Activated CD4-positive, alpha-beta memory T cell treated with anti-CD3 and anti-CD28 coated beads, Interleukin-2, amount 10 ng/mL, durations not matched to agents 7 days and 5 days (primary cell): ENCODE measurements around the gene HBD. TPM values are rescaled to one million over a fixed set of nuclear protein-coding genes. Genes with fewer than 3 reads are reported as not detected.

Experiments
- CTCF ChIA-PET: fragments of 350-600 bp; sonication (Branson Sonifier 250); formaldehyde crosslinking; loops from one replicate; lab custom pipeline; 2021; ENCODE audit warnings: antibody characterized with exemption, inconsistent platforms; lab: Charles Lee
- POLR2A ChIA-PET: fragments of 350-600 bp; sonication (Branson Sonifier 250); formaldehyde crosslinking; loops from one replicate; lab custom pipeline; 2021; ENCODE audit warnings: antibody characterized with exemption; lab: Charles Lee
- DNase-seq: peaks from one replicate; pipeline ENCODE4 v3.0.0-alpha.2; 2020
- H3K27ac Mint-ChIP-seq: one replicate; pipeline ENCODE4 v1.8.0; 2021; ENCODE audit warnings: mild to moderate bottlenecking, mixed read lengths
- H3K27me3 Mint-ChIP-seq: one replicate; pipeline ENCODE4 v1.8.0; 2021; ENCODE audit warnings: mixed read lengths
- H3K36me3 Mint-ChIP-seq: one replicate; pipeline ENCODE4 v1.8.0; 2021; ENCODE audit warnings: low read depth, mixed read lengths
- H3K4me1 Mint-ChIP-seq: one replicate; pipeline ENCODE4 v1.8.0; 2021; ENCODE audit warnings: mixed read lengths
- H3K4me3 Mint-ChIP-seq: one replicate; pipeline ENCODE4 v1.8.0; 2021; ENCODE audit warnings: mild to moderate bottlenecking, mixed read lengths
- H3K9me3 Mint-ChIP-seq: one replicate; pipeline ENCODE4 v1.8.0; 2021; ENCODE audit warnings: mixed read lengths
- total RNA-seq, 2 experiments: library from RNA; stranded (reverse); gene quantifications; one replicate each; pipeline ENCODE4 v1.2.3, GENCODE V29; 2021

HBD gene
- total RNA-seq, 2 experiments from 2014 or later: not detected

DNA sequence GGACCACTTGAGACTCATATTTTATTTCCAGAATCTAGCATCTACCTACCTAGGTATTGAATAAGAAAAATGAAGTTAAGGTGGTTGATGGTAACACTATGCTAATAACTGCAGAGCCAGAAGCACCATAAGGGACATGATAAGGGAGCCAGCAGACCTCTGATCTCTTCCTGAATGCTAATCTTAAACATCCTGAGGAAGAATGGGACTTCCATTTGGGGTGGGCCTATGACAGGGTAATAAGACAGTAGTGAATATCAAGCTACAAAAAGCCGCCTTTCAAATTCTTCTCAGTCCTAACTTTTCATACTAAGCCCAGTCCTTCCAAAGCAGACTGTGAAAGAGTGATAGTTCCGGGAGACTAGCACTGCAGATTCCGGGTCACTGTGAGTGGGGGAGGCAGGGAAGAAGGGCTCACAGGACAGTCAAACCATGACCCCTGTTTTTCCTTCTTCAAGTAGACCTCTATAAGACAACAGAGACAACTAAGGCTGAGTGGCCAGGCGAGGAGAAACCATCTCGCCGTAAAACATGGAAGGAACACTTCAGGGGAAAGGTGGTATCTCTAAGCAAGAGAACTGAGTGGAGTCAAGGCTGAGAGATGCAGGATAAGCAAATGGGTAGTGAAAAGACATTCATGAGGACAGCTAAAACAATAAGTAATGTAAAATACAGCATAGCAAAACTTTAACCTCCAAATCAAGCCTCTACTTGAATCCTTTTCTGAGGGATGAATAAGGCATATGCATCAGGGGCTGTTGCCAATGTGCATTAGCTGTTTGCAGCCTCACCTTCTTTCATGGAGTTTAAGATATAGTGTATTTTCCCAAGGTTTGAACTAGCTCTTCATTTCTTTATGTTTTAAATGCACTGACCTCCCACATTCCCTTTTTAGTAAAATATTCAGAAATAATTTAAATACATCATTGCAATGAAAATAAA, 9.5 kb downstream of the HBD start:
- CTCF ChIA-PET: no interaction called here
- Mint-ChIP-seq H3K4me3 (no peak overlapping the region), H3K4me1 (no peaks in the 10 kb centered on the region)

DNA sequence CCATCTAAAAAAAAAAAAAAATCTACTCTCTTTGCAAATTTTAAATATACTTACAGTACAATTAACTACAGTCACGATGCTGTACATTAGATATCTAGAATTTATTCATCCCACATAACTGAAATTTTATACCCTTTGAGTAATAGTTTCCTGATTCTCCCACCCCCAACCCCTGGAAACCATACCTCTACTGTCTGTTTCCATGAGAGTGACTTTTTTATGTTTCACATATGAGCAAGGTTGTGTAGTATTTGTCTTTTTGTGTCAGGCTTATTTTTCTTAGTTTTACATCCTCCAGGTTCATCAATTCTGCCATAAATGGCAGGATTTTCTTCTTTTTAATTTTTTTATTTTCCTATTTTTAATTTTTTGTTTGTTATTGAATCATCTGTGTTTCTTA, 10.6 kb downstream of the HBD start:
- no peaks in the 10 kb centered on the region for H3K27me3 Mint-ChIP-seq
- no peaks in the 10 kb centered on the region for H3K4me1 Mint-ChIP-seq
- no peaks in the 10 kb centered on the region for H3K9me3 Mint-ChIP-seq
- no peak overlapping the region for H3K4me3 Mint-ChIP-seq
- POLR2A ChIA-PET: no interaction called here
- H3K27ac Mint-ChIP-seq: no peak overlapping the region
- CTCF ChIA-PET: no interaction called here
- no peak for DNase-seq
- no peaks in the 10 kb centered on the region for H3K36me3 Mint-ChIP-seq

More for the DNA sequence above, 9.5 kb downstream of the HBD start:
- no peak for DNase-seq
- POLR2A ChIA-PET: no interaction called here
- Mint-ChIP-seq H3K36me3 (no peaks in the 10 kb centered on the region), H3K27me3 (no peaks in the 10 kb centered on the region), H3K27ac (no peak overlapping the region), H3K9me3 (no peaks in the 10 kb centered on the region)

DNA sequence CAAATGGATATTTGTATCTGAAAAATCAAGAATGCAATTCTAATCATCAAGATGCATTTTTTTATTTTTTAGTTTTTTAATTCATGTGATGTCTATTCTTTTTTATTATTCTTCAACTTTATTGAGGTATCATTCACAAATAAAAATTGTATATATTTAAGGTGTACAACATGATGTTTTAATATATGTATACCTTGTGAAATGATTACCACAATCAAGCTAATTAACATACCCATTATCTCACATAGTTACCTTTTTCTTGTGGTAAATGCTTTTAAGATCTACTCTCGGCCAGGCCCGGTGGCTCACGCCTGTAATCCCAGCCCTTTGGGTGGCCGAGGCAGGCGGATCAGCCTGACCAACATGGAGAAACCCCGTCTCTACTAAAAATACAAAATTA, 11.1 kb downstream of the HBD start:
- ChIA-PET CTCF (no interaction called here), POLR2A (no interaction called here)
- Mint-ChIP-seq H3K9me3 (no peaks in the 10 kb centered on the region), H3K27ac (no peak overlapping the region), H3K36me3 (no peaks in the 10 kb centered on the region), H3K27me3 (no peaks in the 10 kb centered on the region), H3K4me3 (no peak overlapping the region), H3K4me1 (no peaks in the 10 kb centered on the region)
- no peak for DNase-seq

DNA sequence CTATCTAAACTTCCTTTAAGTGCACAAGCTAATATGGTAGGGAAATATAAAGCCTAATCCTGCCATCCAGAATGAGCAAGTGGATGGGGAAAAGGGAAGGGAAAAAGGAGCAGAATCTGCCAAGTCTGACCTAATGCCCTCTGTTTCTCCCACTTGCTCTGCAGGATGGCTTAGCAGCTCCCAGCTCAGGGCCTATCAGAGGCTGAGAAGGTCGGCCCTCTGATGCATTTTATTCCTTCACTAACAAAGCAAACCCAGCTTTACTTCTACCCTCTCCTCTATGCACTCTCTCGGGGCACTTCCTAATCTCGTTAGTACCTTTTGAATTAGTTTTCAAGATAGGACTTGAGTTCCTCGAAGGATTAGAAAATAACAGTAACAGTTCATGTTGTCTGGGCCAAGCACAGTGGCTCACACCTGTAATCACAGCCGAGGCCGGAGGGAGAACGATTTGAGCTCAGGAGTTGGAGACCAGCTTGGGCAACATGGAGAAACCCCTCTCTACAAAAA, 23.9 kb downstream of the HBD start:
- no peaks in the 10 kb centered on the region for H3K4me1 Mint-ChIP-seq
- H3K9me3 Mint-ChIP-seq: no peaks in the 10 kb centered on the region
- no peak for DNase-seq
- no peak overlapping the region for H3K4me3 Mint-ChIP-seq
- POLR2A ChIA-PET: no interaction called here
- no peak overlapping the region for H3K27ac Mint-ChIP-seq
- CTCF ChIA-PET: no interaction called here
- no peaks in the 10 kb centered on the region for H3K36me3 Mint-ChIP-seq
- H3K27me3 Mint-ChIP-seq: no peaks in the 10 kb centered on the region

DNA sequence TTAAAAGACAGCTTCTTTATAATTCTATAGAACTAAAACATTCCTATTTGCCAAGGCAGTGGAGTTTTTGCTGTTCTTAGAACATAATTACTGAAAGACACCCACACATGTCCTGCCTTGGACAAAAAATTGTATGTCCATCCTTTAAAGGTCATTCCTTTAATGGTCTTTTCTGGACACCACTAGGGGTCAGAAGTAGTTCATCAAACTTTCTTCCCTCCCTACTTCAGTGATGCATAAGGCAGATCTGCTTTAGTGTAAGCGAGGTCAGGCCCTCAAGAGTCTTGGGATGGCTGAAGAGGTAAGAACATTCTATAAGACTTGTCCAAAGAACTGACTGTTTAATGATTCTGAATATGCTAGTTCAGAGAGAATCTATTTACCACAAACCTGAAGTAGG, 29.5 kb downstream of the HBD start:
- Mint-ChIP-seq H3K4me3 (no peak overlapping the region), H3K4me1 (no peaks in the 10 kb centered on the region), H3K27me3 (no peaks in the 10 kb centered on the region), H3K9me3 (no peaks in the 10 kb centered on the region), H3K36me3 (no peaks in the 10 kb centered on the region), H3K27ac (no peak overlapping the region)
- CTCF ChIA-PET: interaction anchor here (0.7 to 0.8 kb wide), 2 partner anchors 86 to 93 kb away, joined by 3 read pairs; no protein-coding TSS in a partner anchor
- no peak for DNase-seq
- POLR2A ChIA-PET: no interaction called here

DNA sequence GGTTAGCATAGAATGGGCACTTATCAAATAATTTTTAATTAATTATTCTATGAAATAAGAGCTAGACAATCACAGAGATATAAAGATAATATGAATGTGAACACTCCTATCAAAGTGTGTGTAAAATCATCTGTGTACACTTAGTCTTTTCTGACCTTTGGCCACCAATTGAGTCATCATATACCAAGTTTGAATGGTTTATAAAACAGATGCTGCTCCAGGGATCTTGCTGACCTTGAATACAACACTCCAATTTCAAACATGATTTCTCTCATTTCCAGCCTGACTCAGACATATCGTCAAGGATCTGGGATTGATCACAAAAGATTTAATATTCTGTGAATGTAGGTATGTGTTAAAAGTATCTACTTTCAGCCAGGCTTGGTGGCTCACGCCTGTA, 30.9 kb downstream of the HBD start:
- H3K36me3 Mint-ChIP-seq: no peaks in the 10 kb centered on the region
- DNase-seq: no peak
- H3K4me1 Mint-ChIP-seq: no peaks in the 10 kb centered on the region
- ChIA-PET CTCF (no interaction called here), POLR2A (no interaction called here)
- H3K27ac Mint-ChIP-seq: no peak overlapping the region
- no peak overlapping the region for H3K4me3 Mint-ChIP-seq
- H3K27me3 Mint-ChIP-seq: no peaks in the 10 kb centered on the region
- H3K9me3 Mint-ChIP-seq: no peaks in the 10 kb centered on the region

DNA sequence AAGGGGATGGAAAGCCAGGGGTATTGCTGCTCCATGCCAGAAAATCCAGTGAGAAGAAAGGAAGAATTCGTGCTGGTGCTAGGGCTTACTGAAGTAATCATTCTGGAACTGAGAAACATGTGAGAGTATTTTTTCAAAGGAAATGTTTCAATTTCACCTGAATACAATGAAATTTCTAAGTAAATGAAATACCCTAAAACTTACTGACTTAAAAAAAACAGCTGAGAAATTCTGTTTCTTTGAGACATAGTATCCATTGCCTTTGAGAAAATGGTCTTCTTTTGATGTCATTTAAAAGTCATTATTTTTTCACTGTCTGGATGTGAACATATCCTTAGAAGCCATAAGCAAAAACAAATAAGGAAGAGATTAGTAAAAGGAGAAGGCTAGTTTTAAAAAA, 33.7 kb downstream of the HBD start, which contains the start of gene OR51V1:
Gene OR51V1 (minus strand): TSS at position 101 of the 400 bp plus-strand sequence. CDS start 0 bp downstream, at position 101.
- CTCF ChIA-PET: no interaction called here
- H3K27me3 Mint-ChIP-seq: no peaks in the 10 kb centered on the region
- no peak for DNase-seq
- H3K36me3 Mint-ChIP-seq: no peaks in the 10 kb centered on the region
- no peak within 1 kb of the TSS for H3K4me3 Mint-ChIP-seq
- no peaks in the 10 kb centered on the region for H3K9me3 Mint-ChIP-seq
- no peaks in the 10 kb centered on the region for H3K4me1 Mint-ChIP-seq
- H3K27ac Mint-ChIP-seq: no peak within 1 kb of the TSS
- POLR2A ChIA-PET: no interaction called here

DNA sequence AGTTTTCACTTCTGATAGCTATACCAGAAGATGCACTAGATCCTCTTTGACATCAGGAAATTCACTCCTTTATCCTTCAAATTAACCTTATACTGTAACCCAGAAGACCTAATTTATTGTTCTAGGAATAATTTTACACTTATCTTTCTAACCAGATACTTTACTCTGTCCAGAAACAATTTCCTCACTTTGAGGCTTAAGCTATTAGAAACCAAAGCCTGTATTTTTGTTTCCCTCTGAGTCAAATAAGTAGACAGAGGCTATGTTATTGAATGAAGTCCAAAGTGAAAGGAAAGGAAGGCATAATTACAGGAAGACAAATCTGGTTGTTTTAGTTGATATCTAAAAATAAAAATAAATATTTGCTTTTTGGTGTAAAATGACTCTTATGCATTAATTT, 36.0 kb downstream of the HBD start:
- DNase-seq: no peak
- Mint-ChIP-seq H3K27me3 (no peaks in the 10 kb centered on the region), H3K27ac (no peak overlapping the region), H3K4me3 (no peak overlapping the region), H3K9me3 (no peaks in the 10 kb centered on the region), H3K36me3 (no peaks in the 10 kb centered on the region), H3K4me1 (no peaks in the 10 kb centered on the region)
- CTCF ChIA-PET: no interaction called here
- POLR2A ChIA-PET: no interaction called here

DNA sequence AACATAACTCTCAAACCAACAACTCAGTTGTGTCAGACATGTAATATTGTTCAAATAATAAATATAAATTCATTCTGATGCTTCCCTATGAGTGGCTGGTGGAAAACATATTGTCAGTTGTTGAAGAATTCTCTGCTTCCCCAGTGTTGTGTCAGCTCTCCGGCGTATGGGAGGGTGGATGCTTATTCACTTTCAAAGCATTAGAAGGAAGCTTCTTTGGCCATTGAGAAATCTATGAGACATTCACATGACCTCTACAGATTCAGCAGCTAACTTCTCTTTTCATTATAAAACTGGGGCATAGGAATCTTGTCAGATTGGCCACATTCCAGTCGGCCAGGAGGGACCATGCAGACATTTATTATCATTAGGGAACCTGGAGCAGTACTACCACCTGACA, 36.7 kb downstream of the HBD start:
- no peaks in the 10 kb centered on the region for H3K36me3 Mint-ChIP-seq
- ChIA-PET CTCF (no interaction called here), POLR2A (no interaction called here)
- H3K4me1 Mint-ChIP-seq: no peaks in the 10 kb centered on the region
- H3K27me3 Mint-ChIP-seq: no peaks in the 10 kb centered on the region
- H3K4me3 Mint-ChIP-seq: no peak overlapping the region
- no peak overlapping the region for H3K27ac Mint-ChIP-seq
- no peak for DNase-seq
- no peaks in the 10 kb centered on the region for H3K9me3 Mint-ChIP-seq

DNA sequence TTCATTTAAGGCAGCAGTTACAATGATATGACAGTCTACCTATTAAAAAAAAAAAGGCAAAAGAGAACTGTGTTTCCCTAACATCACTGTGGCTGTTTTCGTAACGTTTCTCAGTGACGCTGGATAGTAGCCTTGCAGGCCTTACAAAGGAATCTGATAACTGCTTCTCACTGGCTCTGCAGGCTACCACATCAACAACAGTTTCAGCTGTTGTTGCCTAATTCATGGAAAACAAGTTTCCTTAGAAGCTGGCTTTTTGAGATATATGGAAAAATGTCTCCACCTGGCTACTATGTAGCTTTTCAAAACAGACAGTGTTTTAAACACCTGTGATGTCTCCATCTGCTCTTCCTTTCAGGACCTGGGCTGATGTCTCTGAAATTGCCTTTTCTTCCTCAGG, 37.6 kb downstream of the HBD start:
- H3K27ac Mint-ChIP-seq: no peak overlapping the region
- CTCF ChIA-PET: interaction anchor here (0.7 kb wide), 1 partner anchor 112 kb away, joined by 3 read pairs; no protein-coding TSS in a partner anchor
- POLR2A ChIA-PET: no interaction called here
- H3K36me3 Mint-ChIP-seq: no peaks in the 10 kb centered on the region
- H3K27me3 Mint-ChIP-seq: no peaks in the 10 kb centered on the region
- H3K4me3 Mint-ChIP-seq: no peak overlapping the region
- H3K4me1 Mint-ChIP-seq: no peaks in the 10 kb centered on the region
- no peak for DNase-seq
- H3K9me3 Mint-ChIP-seq: no peaks in the 10 kb centered on the region

DNA sequence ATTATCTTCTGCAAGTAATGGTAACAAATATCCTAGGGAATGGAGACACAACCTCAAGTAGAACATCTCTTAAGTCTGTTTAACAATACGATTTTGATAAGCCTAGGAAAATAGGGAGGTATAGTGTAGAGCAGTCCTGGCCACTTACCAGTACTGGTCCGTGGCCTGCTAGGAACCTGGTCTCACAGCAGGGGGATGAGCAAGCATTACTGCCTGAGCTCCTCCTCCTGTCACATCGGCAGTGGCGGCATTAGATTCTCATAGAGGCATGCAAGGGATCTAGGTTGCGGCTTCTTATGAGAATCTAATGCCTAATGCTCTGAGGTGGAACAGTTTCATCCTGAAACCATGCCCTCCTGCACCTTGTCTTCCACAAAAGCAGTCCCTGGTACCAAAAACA, 38.2 kb downstream of the HBD start:
- Mint-ChIP-seq H3K4me1 (no peaks in the 10 kb centered on the region), H3K9me3 (no peaks in the 10 kb centered on the region), H3K27me3 (no peaks in the 10 kb centered on the region), H3K36me3 (no peaks in the 10 kb centered on the region), H3K4me3 (no peak overlapping the region), H3K27ac (no peak overlapping the region)
- ChIA-PET POLR2A (no interaction called here), CTCF (interaction anchor here (0.7 kb wide), 1 partner anchor 112 kb away, joined by 3 read pairs; no protein-coding TSS in a partner anchor)
- DNase-seq: no peak

DNA sequence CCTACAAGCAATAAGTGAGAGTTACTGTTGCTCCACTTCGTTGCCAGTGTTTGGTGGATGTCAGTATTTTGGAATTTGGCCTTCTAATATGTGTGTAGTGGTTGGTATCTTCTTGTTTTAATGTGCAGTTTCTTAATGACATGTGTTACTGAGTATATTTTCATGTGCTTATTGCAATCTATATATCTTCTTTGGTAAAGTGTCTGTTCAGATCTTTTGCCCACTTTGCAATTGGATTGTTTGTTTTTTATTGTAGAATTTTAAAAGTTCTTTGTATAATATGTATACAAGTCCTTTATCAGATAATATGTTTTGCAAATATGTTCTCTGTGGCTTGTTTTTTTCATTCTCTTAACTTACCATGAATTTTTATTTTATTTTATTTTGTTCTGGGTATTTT, 41.5 kb downstream of the HBD start:
- Mint-ChIP-seq H3K36me3 (no peaks in the 10 kb centered on the region), H3K4me3 (no peak overlapping the region), H3K4me1 (no peaks in the 10 kb centered on the region), H3K27ac (no peak overlapping the region), H3K27me3 (no peaks in the 10 kb centered on the region), H3K9me3 (no peaks in the 10 kb centered on the region)
- DNase-seq: no peak
- POLR2A ChIA-PET: no interaction called here
- CTCF ChIA-PET: no interaction called here

DNA sequence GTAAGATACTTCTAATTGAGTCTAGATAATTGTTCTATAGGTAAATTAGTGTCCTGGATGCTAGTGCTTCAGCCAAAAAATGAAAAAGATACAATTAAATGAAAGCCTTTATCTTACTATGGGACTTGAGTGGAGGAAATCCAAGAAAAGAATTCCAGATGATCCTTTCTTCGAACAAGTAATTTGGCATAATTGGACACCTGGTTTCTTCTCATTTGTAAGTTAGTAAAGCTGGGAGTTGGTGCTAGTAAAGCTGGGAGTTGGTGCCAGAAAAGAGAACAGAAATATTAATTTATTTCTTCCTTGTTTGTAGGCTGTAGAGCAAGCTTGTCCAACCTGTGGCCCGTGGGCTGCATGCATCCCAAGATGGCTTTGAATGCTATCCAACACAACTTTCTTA, 46.1 kb downstream of the HBD start:
- ChIA-PET CTCF (no interaction called here), POLR2A (no interaction called here)
- DNase-seq: no peak
- Mint-ChIP-seq H3K9me3 (no peaks in the 10 kb centered on the region), H3K4me1 (no peaks in the 10 kb centered on the region), H3K27ac (no peak overlapping the region), H3K36me3 (no peaks in the 10 kb centered on the region), H3K27me3 (no peaks in the 10 kb centered on the region), H3K4me3 (no peak overlapping the region)
